A673 (cell line): Measurements from ENCODE around the gene FZD10.

ENCODE experiments used
- CTCF ChIP-seq: fragments of 300-800, 200-600 bp; sonication (generic); conservative IDR thresholded peaks from 2 replicates; pipeline ENCODE4 v1.5.1; 2017; ENCODE audit warnings: low read depth, mild to moderate bottlenecking, antibody characterized with exemption, low read length, moderate library complexity, mixed read lengths
- EZH2 ChIP-seq: fragments of 200-600 bp; sonication (generic); IDR thresholded peaks from 2 replicates; pipeline ENCODE4 v1.6.1; 2017; ENCODE audit warnings: borderline replicate concordance, low read depth, mild to moderate bottlenecking, mixed read lengths, antibody characterized with exemption, low read length; ENCODE audit not compliant: poor library complexity, severe bottlenecking

GRCh38 chr12:130121226-130122000 lies 40.9 kb upstream of the FZD10 start:
- TF ChIP-seq CTCF (no peak), EZH2 (no peak)
